Measurements from ENCODE around the gene NFATC3. TPM values are rescaled to one million over a fixed set of nuclear protein-coding genes. Genes with fewer than 3 reads are reported as not detected.
"Not testable (repeated sequence)": the region's sequence is repeated elsewhere in the genome, so short reads cannot be mapped to it uniquely, and the experiment has no call there.

NFATC3 gene
- total RNA-seq, 2 experiments from 2014 or later = 208 to 209 TPM

DNA sequence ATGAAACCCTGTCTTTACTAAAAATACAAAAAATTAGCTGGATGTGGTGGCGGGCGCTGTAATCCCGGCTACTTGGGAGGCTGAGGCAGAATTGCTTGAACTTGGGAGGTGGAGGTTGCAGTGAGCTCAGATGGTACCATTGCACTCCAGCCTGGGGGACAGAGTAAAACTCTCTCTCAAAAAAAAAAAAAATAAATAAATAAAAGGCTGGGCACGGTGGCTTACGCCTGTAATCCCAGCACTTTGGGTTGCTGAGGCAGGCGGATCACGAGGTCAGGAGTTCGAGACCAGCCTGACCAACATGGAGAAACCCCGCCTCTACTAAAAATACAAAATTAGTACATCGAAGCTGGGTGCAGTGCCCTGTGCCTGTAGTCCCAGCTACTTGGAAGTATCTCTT lies 7.1 kb downstream of the NFATC3 start:
- ChIA-PET POLR2A (interaction anchor here (2.0 to 3.3 kb wide), 2 partner anchors 12 to 23 kb away, joined by 6 to 9 read pairs; no protein-coding TSS in a partner anchor), CTCF (interaction anchor here (1.2 to 1.4 kb wide), 2 partner anchors 22 to 75 kb away, joined by 3 to 4 read pairs; no protein-coding TSS in a partner anchor)
- H3K9me3 Mint-ChIP-seq, H3K27ac Mint-ChIP-seq, H3K27me3 Mint-ChIP-seq, H3K4me3 Mint-ChIP-seq, DNase-seq: not testable (repeated sequence)
- H3K4me1 Mint-ChIP-seq = peaks cover 75% of the 10 kb centered on the region
- peaks cover 48% of the 10 kb centered on the region for H3K36me3 Mint-ChIP-seq (ENCODE audit: low read depth)

DNA sequence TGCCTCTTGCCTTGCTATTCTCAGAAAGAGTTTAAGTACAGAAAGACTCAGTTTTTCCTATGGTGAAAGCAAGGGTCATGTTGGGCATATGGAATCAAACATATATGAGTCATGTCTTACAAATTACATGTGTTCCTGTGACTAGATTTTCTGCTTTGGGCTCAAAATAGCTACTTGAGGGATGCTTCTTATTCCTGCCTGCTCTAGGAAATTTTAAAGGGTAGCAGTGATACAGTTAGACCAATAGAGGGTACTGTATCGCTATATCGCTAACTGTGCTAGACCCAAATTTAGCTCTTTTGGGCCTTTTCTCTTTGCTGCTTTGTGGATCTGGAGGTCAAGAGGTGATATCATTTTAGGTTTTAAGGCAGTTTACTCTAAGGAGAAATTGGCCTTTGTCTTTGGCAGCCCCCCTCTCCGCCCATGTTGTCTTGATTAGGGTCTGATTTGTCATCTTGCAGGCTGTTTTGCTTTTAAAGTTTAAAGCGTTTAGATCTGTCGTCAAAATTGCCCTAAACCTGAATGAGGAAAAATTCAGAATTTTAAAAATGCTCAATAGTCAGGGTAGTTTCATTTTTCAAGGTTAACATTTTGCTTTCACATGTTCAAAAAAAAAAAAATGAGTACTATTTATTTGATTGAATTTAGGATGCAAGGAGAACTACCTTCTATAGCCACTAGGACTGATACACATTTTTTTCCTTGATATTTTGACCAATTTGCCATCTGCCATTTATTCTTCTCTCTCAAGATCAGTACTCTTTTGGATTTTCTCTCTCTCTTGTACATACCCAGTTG lies 8.8 kb downstream of the NFATC3 start:
- Mint-ChIP-seq H3K4me3 (peak overlapping the region; percentile 0), H3K4me1 (peaks cover 71% of the 10 kb centered on the region), H3K36me3 (ENCODE audit: low read depth) (peaks cover 45% of the 10 kb centered on the region), H3K27me3 (no peaks in the 10 kb centered on the region), H3K27ac (no peak overlapping the region), H3K9me3 (no peaks in the 10 kb centered on the region)
- POLR2A ChIA-PET = interaction anchor here (0.6 to 3.3 kb wide), 7 partner anchors 9 to 132 kb away, joined by 3 to 11 read pairs (median 6); partner anchors contain the start of genes DDX28, DUS2 and NFATC3
- CTCF ChIA-PET = interaction anchor here (0.5 to 1.7 kb wide), 10 partner anchors 9 to 143 kb away, joined by 3 to 9 read pairs (median 4); partner anchors contain the start of gene NFATC3
- DNase-seq = no peak

DNA sequence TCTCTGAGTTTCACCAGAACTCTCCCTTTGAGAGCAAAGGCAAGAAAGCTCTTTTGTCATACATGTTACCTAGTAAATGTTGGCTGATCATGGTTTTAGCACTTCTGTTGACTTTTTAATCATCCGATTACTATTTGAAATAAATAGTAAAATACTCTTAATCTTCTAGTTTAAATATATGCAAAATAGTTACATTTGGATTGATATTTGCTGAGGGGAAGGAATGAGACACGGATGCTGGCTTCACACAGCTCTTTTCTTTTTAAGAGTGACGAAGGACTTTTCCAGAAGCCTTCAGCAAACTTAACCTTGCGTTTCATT lies 9.4 kb downstream of the NFATC3 start:
- peaks cover 46% of the 10 kb centered on the region for H3K36me3 Mint-ChIP-seq (ENCODE audit: low read depth)
- no peak overlapping the region for H3K27ac Mint-ChIP-seq
- H3K27me3 Mint-ChIP-seq = no peaks in the 10 kb centered on the region
- DNase-seq = no peak
- no peak overlapping the region for H3K4me3 Mint-ChIP-seq
- CTCF ChIA-PET = interaction anchor here (1.7 kb wide), 1 partner anchor 10 kb away, joined by 6 read pairs; the partner anchor contains the start of gene NFATC3
- POLR2A ChIA-PET = interaction anchor here (1.3 to 3.3 kb wide), 3 partner anchors 10 to 25 kb away, joined by 5 to 11 read pairs (median 9); partner anchors contain the start of gene NFATC3
- H3K9me3 Mint-ChIP-seq = no peaks in the 10 kb centered on the region
- H3K4me1 Mint-ChIP-seq = peaks cover 68% of the 10 kb centered on the region

DNA sequence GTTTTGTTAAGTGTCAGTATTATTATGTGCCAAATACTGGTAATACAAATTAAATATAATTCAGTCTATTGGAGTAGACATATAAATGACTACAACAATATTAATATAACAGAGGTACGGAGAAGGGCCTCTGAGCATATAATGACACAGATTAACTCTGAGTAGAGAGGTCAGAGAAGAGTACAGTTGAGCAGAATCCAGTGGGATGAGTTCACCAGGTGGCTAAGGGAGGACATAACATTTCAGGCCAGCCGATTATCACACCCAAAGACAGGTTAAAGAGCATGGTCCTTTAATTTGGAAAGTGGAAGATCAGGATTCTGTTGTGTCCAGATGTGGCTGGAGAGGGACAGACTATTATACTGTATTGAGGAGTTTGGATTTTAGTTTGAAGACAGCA lies 11.3 kb downstream of the NFATC3 start:
- ChIA-PET CTCF (interaction anchor here (0.7 to 1.3 kb wide), 2 partner anchors 11 to 36 kb away, joined by 3 to 4 read pairs; partner anchors contain the start of gene NFATC3), POLR2A (no interaction called here)
- Mint-ChIP-seq H3K36me3 (ENCODE audit: low read depth) (peaks cover 52% of the 10 kb centered on the region), H3K9me3 (no peaks in the 10 kb centered on the region), H3K4me3 (no peak overlapping the region), H3K27ac (no peak overlapping the region), H3K27me3 (no peaks in the 10 kb centered on the region), H3K4me1 (peaks cover 65% of the 10 kb centered on the region)
- DNase-seq = no peak

DNA sequence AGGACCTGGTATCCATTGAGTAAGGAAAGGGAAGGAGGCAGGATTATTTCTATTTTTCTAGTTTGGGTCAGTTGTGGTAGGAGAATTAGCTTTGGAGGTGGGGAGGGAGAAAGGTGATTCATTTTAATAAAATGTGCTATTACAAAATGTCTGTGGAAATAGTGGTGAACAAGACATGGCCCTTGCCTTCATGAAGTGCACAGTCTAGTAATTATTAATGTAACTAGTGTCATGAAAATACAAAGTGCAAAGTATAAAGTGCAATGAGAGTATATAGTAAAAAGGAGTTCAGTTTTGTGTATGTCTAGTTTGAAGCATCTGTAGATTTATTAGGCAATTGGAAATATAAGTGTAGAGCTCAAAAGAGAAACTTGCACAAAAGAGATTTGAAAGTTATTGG lies 11.9 kb downstream of the NFATC3 start:
- Mint-ChIP-seq H3K36me3 (ENCODE audit: low read depth) (peaks cover 54% of the 10 kb centered on the region), H3K4me3 (no peak overlapping the region), H3K9me3 (no peaks in the 10 kb centered on the region), H3K27me3 (no peaks in the 10 kb centered on the region), H3K4me1 (peaks cover 63% of the 10 kb centered on the region), H3K27ac (no peak overlapping the region)
- POLR2A ChIA-PET = no interaction called here
- DNase-seq = no peak
- CTCF ChIA-PET = interaction anchor here (1.3 kb wide), 1 partner anchor 36 kb away, joined by 3 read pairs; no protein-coding TSS in a partner anchor

DNA sequence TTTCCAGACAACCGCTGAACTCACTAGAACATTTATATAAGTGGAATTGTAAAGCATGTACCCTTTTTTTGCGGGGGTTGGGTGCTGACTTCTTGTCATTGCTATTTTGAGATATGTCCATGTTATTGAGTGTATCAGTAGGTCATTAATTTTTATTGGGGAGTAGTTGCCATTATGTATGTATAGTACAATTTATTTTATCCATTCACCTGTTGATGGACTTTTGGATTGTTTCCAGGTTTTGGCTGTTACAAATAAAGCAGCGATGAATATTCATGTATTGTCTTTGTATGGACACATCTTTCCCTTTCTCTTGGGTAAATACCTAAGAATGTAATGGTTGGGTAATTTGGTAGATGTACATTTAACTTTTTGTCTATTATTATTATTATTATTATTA lies 12.7 kb downstream of the NFATC3 start:
- ChIA-PET POLR2A (interaction anchor here (1.4 kb wide), 1 partner anchor 19 kb away, joined by 3 read pairs; no protein-coding TSS in a partner anchor), CTCF (no interaction called here)
- no peak overlapping the region for H3K27ac Mint-ChIP-seq
- H3K27me3 Mint-ChIP-seq = no peaks in the 10 kb centered on the region
- H3K4me3 Mint-ChIP-seq = no peak overlapping the region
- peaks cover 58% of the 10 kb centered on the region for H3K36me3 Mint-ChIP-seq (ENCODE audit: low read depth)
- no peak for DNase-seq
- peaks cover 65% of the 10 kb centered on the region for H3K4me1 Mint-ChIP-seq
- H3K9me3 Mint-ChIP-seq = no peaks in the 10 kb centered on the region

DNA sequence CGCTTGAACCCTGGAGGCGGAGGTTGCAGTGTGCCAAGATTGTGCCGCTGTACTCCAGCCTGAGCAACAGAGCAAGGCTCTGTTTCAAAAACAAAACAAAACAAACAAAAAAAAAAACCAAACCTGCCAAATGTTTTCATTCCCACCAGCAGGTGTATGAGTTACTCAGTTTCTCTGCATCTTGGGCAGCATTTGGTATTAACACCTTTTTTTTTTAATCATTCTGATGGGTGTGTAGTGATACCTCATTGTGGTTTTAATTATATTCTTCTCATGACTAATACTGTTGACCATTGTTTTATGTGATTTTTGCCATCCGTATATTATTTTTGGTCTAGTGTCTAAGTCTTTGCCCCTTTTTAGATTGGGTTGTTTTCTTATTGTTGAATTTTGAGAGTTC lies 15.3 kb downstream of the NFATC3 start:
- ChIA-PET CTCF (no interaction called here), POLR2A (interaction anchor here (1.2 to 1.4 kb wide), 2 partner anchors 15 to 22 kb away, joined by 3 to 5 read pairs; partner anchors contain the start of gene NFATC3)
- Mint-ChIP-seq H3K9me3 (peaks cover 5% of the 10 kb centered on the region), H3K27me3 (no peaks in the 10 kb centered on the region), H3K4me1 (peaks cover 63% of the 10 kb centered on the region), H3K36me3 (ENCODE audit: low read depth) (peaks cover 69% of the 10 kb centered on the region), H3K27ac (no peak overlapping the region), H3K4me3 (no peak overlapping the region)
- DNase-seq = no peak

DNA sequence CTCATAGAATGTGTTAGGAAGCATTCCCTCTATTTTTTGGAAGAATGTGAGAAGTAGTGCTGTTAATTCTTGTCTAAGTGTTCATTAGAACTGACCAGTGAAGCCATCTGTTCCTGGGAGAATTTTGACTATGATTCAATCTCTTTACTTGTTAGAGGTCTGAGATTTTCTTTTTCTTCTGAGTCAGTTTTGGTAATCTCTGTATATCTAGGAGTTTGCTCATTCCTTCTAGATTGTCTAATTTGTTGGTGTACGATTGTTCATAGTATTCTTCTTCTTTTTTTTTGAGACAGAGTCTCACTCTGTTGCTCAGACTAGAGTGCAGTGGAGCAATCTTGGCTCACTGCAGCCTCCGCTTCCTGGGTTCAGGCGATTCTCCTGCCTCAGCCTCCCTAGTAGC lies 20.4 kb downstream of the NFATC3 start:
- POLR2A ChIA-PET = no interaction called here
- H3K27ac Mint-ChIP-seq = no peak overlapping the region
- CTCF ChIA-PET = no interaction called here

DNA sequence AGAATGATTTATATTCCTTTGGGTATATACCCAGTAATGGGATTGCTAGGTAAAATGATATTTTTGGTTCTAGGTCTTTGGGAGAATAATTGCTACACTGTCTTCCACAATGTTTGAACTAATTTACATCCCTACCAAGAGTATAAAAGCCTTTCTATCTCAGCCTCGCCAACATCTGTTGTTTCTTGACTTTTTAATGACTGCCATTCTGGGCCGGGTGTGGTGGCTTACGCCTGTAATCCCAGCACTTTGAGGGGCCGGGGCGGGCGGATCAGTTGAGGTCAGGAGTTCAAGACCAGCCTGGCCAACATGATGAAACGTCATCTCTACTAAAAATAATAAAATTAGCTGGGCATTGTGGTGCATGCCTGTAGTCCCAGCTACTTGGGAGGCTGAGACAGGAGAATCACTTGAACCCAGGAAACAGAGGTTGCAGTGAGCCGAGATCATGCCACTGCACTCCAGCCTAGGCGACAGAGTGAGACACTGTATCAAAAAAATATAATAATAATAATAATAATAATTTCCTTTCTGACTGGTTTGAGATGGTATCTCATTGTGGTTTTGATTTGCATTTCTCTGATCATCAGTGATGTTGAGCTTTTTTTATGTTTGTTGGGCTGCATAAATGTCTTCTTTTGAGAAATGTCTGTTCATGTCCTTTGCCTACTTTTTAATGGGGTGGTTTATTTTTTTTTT lies 22.2 kb downstream of the NFATC3 start:
- CTCF ChIA-PET = interaction anchor here (0.9 kb wide), 1 partner anchor 10 kb away, joined by 3 read pairs; no protein-coding TSS in a partner anchor
- peaks cover 76% of the 10 kb centered on the region for H3K4me1 Mint-ChIP-seq
- H3K36me3 Mint-ChIP-seq (ENCODE audit: low read depth) = peaks cover 87% of the 10 kb centered on the region
- peaks cover 46% of the 10 kb centered on the region for H3K9me3 Mint-ChIP-seq
- H3K4me3 Mint-ChIP-seq, DNase-seq, H3K27me3 Mint-ChIP-seq, H3K27ac Mint-ChIP-seq: not testable (repeated sequence)
- POLR2A ChIA-PET = interaction anchor here (0.6 kb wide), 1 partner anchor 32 kb away, joined by 3 read pairs; no protein-coding TSS in a partner anchor

More for the DNA sequence above, 20.4 kb downstream of the NFATC3 start:
- H3K27me3 Mint-ChIP-seq = no peaks in the 10 kb centered on the region
- no peak overlapping the region for H3K4me3 Mint-ChIP-seq
- H3K9me3 Mint-ChIP-seq = peaks cover 34% of the 10 kb centered on the region
- no peak for DNase-seq
- H3K36me3 Mint-ChIP-seq (ENCODE audit: low read depth) = peaks cover 84% of the 10 kb centered on the region
- peaks cover 73% of the 10 kb centered on the region for H3K4me1 Mint-ChIP-seq

DNA sequence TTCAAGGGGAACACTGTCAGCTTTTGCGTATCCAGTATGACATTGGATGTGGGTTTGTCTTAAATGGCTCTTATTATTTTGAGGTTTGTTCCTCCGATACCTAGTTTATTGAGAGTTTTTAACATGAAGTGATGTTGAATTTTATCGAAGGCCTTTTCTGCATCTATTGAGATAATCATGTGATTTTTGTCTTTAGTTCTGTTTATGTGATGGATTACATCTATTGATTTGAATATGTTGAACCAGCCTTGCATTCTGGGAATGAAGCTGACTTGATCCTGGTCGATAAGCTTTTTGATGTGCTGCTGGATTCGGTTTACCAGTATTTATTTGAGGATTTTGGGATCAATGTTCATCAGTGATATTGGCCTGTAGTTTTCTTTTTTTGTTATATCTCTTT lies 24.0 kb downstream of the NFATC3 start:
- H3K4me3 Mint-ChIP-seq, H3K27me3 Mint-ChIP-seq, POLR2A ChIA-PET, H3K27ac Mint-ChIP-seq, DNase-seq: not testable (repeated sequence)
- Mint-ChIP-seq H3K9me3 (peaks cover 48% of the 10 kb centered on the region), H3K4me1 (peaks cover 75% of the 10 kb centered on the region), H3K36me3 (ENCODE audit: low read depth) (peaks cover 79% of the 10 kb centered on the region)
- CTCF ChIA-PET = interaction anchor here (0.9 to 1.1 kb wide), 3 partner anchors 9 to 293 kb away, joined by 3 to 4 read pairs (median 3); no protein-coding TSS in a partner anchor

DNA sequence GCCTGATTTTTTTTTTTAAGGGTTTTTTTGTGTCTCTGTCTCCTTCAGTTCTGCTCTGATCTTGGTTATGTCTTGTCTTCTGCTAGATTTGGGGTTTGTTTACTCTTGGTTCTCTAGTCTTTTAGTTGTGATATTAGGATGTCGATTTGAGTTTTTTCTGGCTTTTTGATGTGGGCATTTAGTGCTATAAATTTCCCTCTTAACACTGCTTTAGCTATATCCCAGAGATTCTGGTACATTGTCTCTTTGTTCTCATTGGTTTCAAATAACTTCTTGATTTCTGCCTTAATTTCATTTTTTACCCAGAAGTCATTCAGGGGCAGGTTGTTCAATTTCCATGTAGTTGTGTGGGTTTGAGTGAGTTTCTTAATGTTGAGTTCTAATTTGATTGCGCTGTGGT lies 25.4 kb downstream of the NFATC3 start:
- POLR2A ChIA-PET = interaction anchor here (1.1 kb wide), 1 partner anchor 12 kb away, joined by 3 read pairs; no protein-coding TSS in a partner anchor
- H3K4me3 Mint-ChIP-seq, H3K27ac Mint-ChIP-seq, CTCF ChIA-PET, H3K27me3 Mint-ChIP-seq, DNase-seq: not testable (repeated sequence)
- Mint-ChIP-seq H3K36me3 (ENCODE audit: low read depth) (peaks cover 64% of the 10 kb centered on the region), H3K4me1 (peaks cover 75% of the 10 kb centered on the region), H3K9me3 (peaks cover 42% of the 10 kb centered on the region)

DNA sequence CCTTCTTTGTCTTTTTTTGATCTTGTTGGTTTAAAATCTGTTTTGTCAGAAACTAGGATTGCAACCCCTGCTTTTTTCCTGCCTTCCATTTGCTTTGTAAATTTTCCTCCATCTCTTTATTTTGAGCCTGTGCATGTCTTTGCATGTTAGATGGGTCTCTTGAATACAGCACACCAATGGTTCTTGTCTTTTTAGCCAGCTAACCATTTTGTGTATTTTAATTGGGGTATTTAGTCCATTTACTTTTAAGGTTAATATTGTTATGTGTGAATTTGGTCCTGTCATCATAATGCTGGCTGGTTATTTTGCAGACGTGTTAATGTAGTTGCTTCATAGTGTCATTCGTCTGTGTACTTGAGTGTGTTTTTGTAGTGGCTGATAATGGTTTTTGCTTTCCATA lies 26.2 kb downstream of the NFATC3 start:
- Mint-ChIP-seq H3K36me3 (ENCODE audit: low read depth) (peaks cover 58% of the 10 kb centered on the region), H3K27me3 (no peaks in the 10 kb centered on the region), H3K4me1 (peaks cover 81% of the 10 kb centered on the region), H3K4me3 (no peak overlapping the region), H3K9me3 (peaks cover 40% of the 10 kb centered on the region), H3K27ac (no peak overlapping the region)
- ChIA-PET POLR2A (no interaction called here), CTCF (no interaction called here)
- no peak for DNase-seq
